GM12878 (cell line): ENCODE results near the gene TRPM3. TPM values are rescaled to one million over a fixed set of nuclear protein-coding genes. Genes with fewer than 3 reads are reported as not detected.

Experiments
- ATAC-seq: fragments of 200-7000 bp; cut with Tn5 transposase; 3 replicates; pipeline ENCODE4 v1.9.1; 2020; ENCODE audit warnings: mild to moderate bottlenecking, moderate library complexity
- BruUV-seq: library from RNA; stranded (reverse); fragments of 400-500 nt; replicated peaks from 2 replicates; lab custom pipeline; 2021; lab: Mats Ljungman, UMichigan
- CTCF ChIA-PET: fragments of 300-600 bp; sonication (Branson Sonifier 250); formaldehyde crosslinking; extraction: SDS; loops from one replicate; lab custom pipeline; 2021; ENCODE audit warnings: inconsistent platforms; lab: Yijun Ruan, JAX
- POLR2A ChIA-PET: fragments of 350-600 bp; formaldehyde crosslinking; extraction: SDS; loops from one replicate; lab custom pipeline; 2021; ENCODE audit warnings: inconsistent platforms; lab: Charles Lee
- RAD21 ChIA-PET: fragments of 300-600 bp; sonication (Branson Sonifier 250); formaldehyde crosslinking; loops from one replicate; lab custom pipeline; 2023; ENCODE audit warnings: antibody characterized with exemption; ENCODE audit not compliant: unreplicated experiment; lab: Charles Lee
- SMC1A ChIA-PET: fragments of 300-600 bp; sonication (Branson Sonifier 250); formaldehyde crosslinking; loops from one replicate; lab custom pipeline; 2023; ENCODE audit not compliant: unreplicated experiment, uncharacterized antibody; lab: Charles Lee
- DNase-seq: peaks from one replicate; pipeline ENCODE4 v3.0.0-alpha.2; 2011; ENCODE audit warnings: low read depth, low spot score
- FAIRE-seq: peaks from 3 replicates; lab custom pipeline; 2011; peaks lifted over from hg19 to GRCh38; lab: Jason Lieb, UNC
- H2AFZ ChIP-seq: 2 replicates; pipeline ENCODE4 v1.6.0; 2011; ENCODE audit warnings: low read depth, low read length, control low read depth; ENCODE audit not compliant: control insufficient read depth
- H3K27ac ChIP-seq: 2 replicates; pipeline ENCODE4 v1.5.1; 2011; ENCODE audit warnings: control low read depth; ENCODE audit not compliant: control insufficient read depth, insufficient read depth
- H3K27me3 ChIP-seq, 2 experiments: replicated peaks in 1 of 2; 2 replicates each; pipeline versions ENCODE4 v1.6.0 to v1.6.1; 2011; ENCODE audit warnings: low read length in 1 of 2; ENCODE audit not compliant: control insufficient read depth in 2 of 2, insufficient read depth in 2 of 2
- H3K36me3 ChIP-seq, 2 experiments: 2 replicates each; pipeline ENCODE4 v1.5.1; 2011; ENCODE audit warnings: low read length in 1 of 2; ENCODE audit not compliant: control insufficient read depth in 2 of 2, insufficient read depth in 2 of 2
- H3K4me1 ChIP-seq: 2 replicates; pipeline ENCODE4 v1.6.1; 2011; ENCODE audit warnings: mild to moderate bottlenecking, low read length, moderate library complexity, mixed read lengths; ENCODE audit not compliant: control insufficient read depth, insufficient read depth
- H3K4me2 ChIP-seq: 2 replicates; pipeline ENCODE4 v1.6.0; 2011; ENCODE audit warnings: control low read depth; ENCODE audit not compliant: control insufficient read depth, insufficient read depth
- H3K4me3 ChIP-seq: fragments of 200-600 bp; sonication (generic); 2 replicates; pipeline ENCODE4 v1.5.1; 2016
- H3K79me2 ChIP-seq: 2 replicates; pipeline ENCODE4 v1.6.0; 2011; ENCODE audit warnings: low read length; ENCODE audit not compliant: control insufficient read depth, insufficient read depth
- H3K9ac ChIP-seq: 2 replicates; pipeline ENCODE4 v1.8.0; 2011; ENCODE audit warnings: low read length, control low read depth, mixed read lengths; ENCODE audit not compliant: control insufficient read depth, insufficient read depth
- H3K9me3 ChIP-seq: replicated peaks from 3 replicates; pipeline ENCODE4 v1.5.1; 2011; ENCODE audit warnings: mild to moderate bottlenecking, low read length; ENCODE audit not compliant: control insufficient read depth, insufficient read depth
- H4K20me1 ChIP-seq: 2 replicates; pipeline ENCODE4 v1.6.0; 2011; ENCODE audit not compliant: control insufficient read depth, insufficient read depth
- ATF7 ChIP-seq: fragments of 450-650 bp; IDR thresholded peaks from 2 replicates; pipeline ENCODE4 v1.6.1; 2016; ENCODE audit warnings: low read depth, mild to moderate bottlenecking
- BACH1 ChIP-seq: fragments of 450-650 bp; IDR thresholded peaks from 2 replicates; pipeline ENCODE4 v1.6.1; 2017; ENCODE audit warnings: mild to moderate bottlenecking, borderline replicate concordance
- CBX3 ChIP-seq: fragments of 200-600 bp; sonication (generic); IDR thresholded peaks from 2 replicates; pipeline ENCODE4 v1.6.1; 2016; ENCODE audit warnings: low read depth, borderline replicate concordance
- ETV6 ChIP-seq, 2 experiments: fragments of 450-650 bp in 1 of 2; IDR thresholded peaks in 1 of 2; conservative IDR thresholded peaks in 1 of 2; 2 replicates each; pipeline ENCODE4 v1.6.1; 2014; ENCODE audit warnings: antibody characterized with exemption in 1 of 2, borderline replicate concordance in 1 of 2, low read depth in 1 of 2, mild to moderate bottlenecking in 1 of 2, moderate library complexity in 1 of 2
- GATAD2B ChIP-seq: fragments of 450-650 bp; conservative IDR thresholded peaks from 2 replicates; pipeline ENCODE4 v1.6.1; 2017; ENCODE audit warnings: low read depth, mild to moderate bottlenecking, moderate library complexity
- MYC ChIP-seq: IDR thresholded peaks from 2 replicates; pipeline ENCODE4 v1.6.1; 2011; ENCODE audit warnings: mild to moderate bottlenecking, low read length, moderate library complexity, inconsistent platforms; ENCODE audit not compliant: insufficient read depth, insufficient replicate concordance, insufficient read length, severe bottlenecking
- NBN ChIP-seq: fragments of 450-650 bp; IDR thresholded peaks from 2 replicates; pipeline ENCODE4 v1.6.1; 2016
- NR2C2 ChIP-seq: IDR thresholded peaks from 2 replicates; pipeline ENCODE4 v1.6.1; 2011; ENCODE audit warnings: borderline replicate concordance, low read depth; ENCODE audit not compliant: control insufficient read depth, insufficient read length
- NRF1 ChIP-seq: conservative IDR thresholded peaks from 2 replicates; pipeline ENCODE4 v1.6.1; 2011; ENCODE audit warnings: mild to moderate bottlenecking, low read depth, low read length, improper control_type of control experiment
- PAX8 ChIP-seq: fragments of 450-650 bp; IDR thresholded peaks from 2 replicates; pipeline ENCODE4 v1.6.1; 2017; ENCODE audit warnings: mild to moderate bottlenecking, moderate library complexity
- SREBF2 ChIP-seq: IDR thresholded peaks from 2 replicates; pipeline ENCODE4 v1.6.1; 2012; ENCODE audit warnings: mild to moderate bottlenecking, low read length
- TAF1 ChIP-seq: IDR thresholded peaks from 2 replicates; pipeline ENCODE4 v1.6.1; 2011; ENCODE audit warnings: mild to moderate bottlenecking, low read depth, low read length, borderline replicate concordance
- YY1 ChIP-seq: IDR thresholded peaks from 2 replicates; pipeline ENCODE4 v1.6.1; 2011; ENCODE audit warnings: low read depth, mild to moderate bottlenecking, low read length
- ZZZ3 ChIP-seq: IDR thresholded peaks from 2 replicates; pipeline ENCODE4 v1.6.1; 2011; ENCODE audit warnings: low read depth; ENCODE audit not compliant: control insufficient read depth, insufficient read length
- WGBS: methylation state at CpG from one replicate; pipeline ENCODE4 v1.1.6; 2016; ENCODE audit warnings: low lambda C conversion rate; ENCODE audit not compliant: insufficient replicate concordance, insufficient coverage; ENCODE audit errors: missing lambda C conversion rate; 5-methylcytosine and 5-hydroxymethylcytosine counted together
- in situ Hi-C: fragments of 300-500 bp; cut with MboI; formaldehyde crosslinking; loops from 9 replicates; pipeline ENCODE4 v1.14.3; 2018; ENCODE audit warnings: mixed read lengths
- intact Hi-C: fragments of 100-400 bp; cut with micrococcal nuclease; formaldehyde crosslinking; loops from one replicate; pipeline ENCODE4 v1.14.2; 2022; ENCODE audit not compliant: unreplicated experiment
- polyA plus RNA-seq, 11 experiments: library from polyadenylated mRNA; depleted of rRNA in 4 of 11; unstranded in 6 of 11; stranded (reverse) in 5 of 11; fragments of >200 nt; fragmentation: Nextera tagmentation in 4 of 11; fragmentation: Illumina TruSeq in 1 of 11; extraction: Ambion mirVana in 4 of 11; extraction: Trizol in 1 of 11; gene quantifications; 1 replicate in 1 of 11; 2 replicates in 10 of 11; pipeline versions ENCODE4 v1.2.1 to v1.2.3, GENCODE V29; 2011 to 2016; ENCODE audit warnings: inconsistent platforms in 2 of 11, missing spikeins in 2 of 11, low read depth in 1 of 11
- total RNA-seq, 4 experiments: library from RNA; depleted of rRNA in 3 of 4; stranded (reverse); fragments of >200 nt in 3 of 4; fragmentation: Illumina TruSeq in 1 of 4; extraction: Trizol in 1 of 4; gene quantifications; 2 replicates each; pipeline versions ENCODE4 v1.2.1 to v1.2.3, GENCODE V29; 2013 to 2021
- TF ChIP-seq, protein P1 (sequence below): fragments of 450-650 bp; IDR thresholded peaks from 2 replicates; pipeline ENCODE4 v1.6.1; 2017; ENCODE audit warnings: low read depth, mild to moderate bottlenecking, moderate library complexity
- TF ChIP-seq, protein P2 (sequence below): fragments of 450-650 bp; IDR thresholded peaks from 2 replicates; pipeline ENCODE4 v1.6.1; 2014; ENCODE audit warnings: mild to moderate bottlenecking
- TF ChIP-seq, protein P3 (sequence below): fragments of 450-650 bp; IDR thresholded peaks from 2 replicates; pipeline ENCODE4 v1.6.1; 2016; ENCODE audit warnings: mild to moderate bottlenecking
- TF ChIP-seq, protein P4 (sequence below): fragments of 450-650 bp; IDR thresholded peaks from 2 replicates; pipeline ENCODE4 v1.6.1; 2016; ENCODE audit warnings: mild to moderate bottlenecking
- TF ChIP-seq, protein P5 (sequence below): IDR thresholded peaks from 2 replicates; pipeline ENCODE4 v1.6.1; 2011; ENCODE audit warnings: low read depth, mild to moderate bottlenecking, low read length, moderate library complexity, borderline replicate concordance; ENCODE audit errors: extremely low read depth

Gene TRPM3
- total and polyA plus RNA-seq, 10 of the 15 experiments (the other 5 are each of a cell fraction or from before 2014, with no cell fraction given) = not detected

DNA sequence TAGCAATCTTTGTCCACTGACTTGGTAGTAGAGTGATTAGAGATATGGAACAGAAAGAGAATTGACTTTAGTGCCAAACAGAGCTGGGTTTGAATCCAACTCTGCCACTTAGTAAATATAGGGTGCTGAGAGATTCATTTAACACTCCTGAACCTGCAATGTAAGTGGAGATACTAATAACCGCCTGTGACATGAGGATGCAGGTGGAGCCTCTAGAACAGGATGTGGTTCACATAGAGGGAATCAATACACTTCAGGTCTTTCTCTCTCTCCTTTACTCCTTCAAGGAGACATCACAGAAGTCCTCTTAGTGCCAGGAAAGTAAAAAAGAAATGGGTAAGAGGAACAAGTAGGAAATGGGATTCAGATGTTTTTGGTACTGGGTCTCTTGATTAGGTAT is 49.8 kb downstream of the TRPM3 start:
- SMC1A ChIA-PET = no interaction called here
- FAIRE-seq (no peak), ATAC-seq (no peak), DNase-seq (no peak)
- WGBS = 52% methylated on average over 1 of the region's 1 CpG
- Histone ChIP-seq H3K27ac (no peak overlapping the region), H2AFZ (no peak overlapping the region), H4K20me1 (no peaks in the 10 kb centered on the region), H3K4me3 (no peak overlapping the region), H3K4me2 (no peak overlapping the region), H3K79me2 (no peaks in the 10 kb centered on the region), H3K27me3 (no peaks in the 10 kb centered on the region), H3K9me3 (no peaks in the 10 kb centered on the region), H3K9ac (no peak overlapping the region), H3K36me3 (no peaks in the 10 kb centered on the region), H3K4me1 (no peaks in the 10 kb centered on the region)
- TF ChIP-seq ETV6 (conservative IDR thresholded peaks at IDR 0.05 in 1 of 2, IDR thresholded peaks at IDR 0.05 in 1 of 2; ENCODE audit: borderline replicate concordance in 1 of 2, low read depth in 1 of 2) = no peak
- TF ChIP-seq, protein P1, sequence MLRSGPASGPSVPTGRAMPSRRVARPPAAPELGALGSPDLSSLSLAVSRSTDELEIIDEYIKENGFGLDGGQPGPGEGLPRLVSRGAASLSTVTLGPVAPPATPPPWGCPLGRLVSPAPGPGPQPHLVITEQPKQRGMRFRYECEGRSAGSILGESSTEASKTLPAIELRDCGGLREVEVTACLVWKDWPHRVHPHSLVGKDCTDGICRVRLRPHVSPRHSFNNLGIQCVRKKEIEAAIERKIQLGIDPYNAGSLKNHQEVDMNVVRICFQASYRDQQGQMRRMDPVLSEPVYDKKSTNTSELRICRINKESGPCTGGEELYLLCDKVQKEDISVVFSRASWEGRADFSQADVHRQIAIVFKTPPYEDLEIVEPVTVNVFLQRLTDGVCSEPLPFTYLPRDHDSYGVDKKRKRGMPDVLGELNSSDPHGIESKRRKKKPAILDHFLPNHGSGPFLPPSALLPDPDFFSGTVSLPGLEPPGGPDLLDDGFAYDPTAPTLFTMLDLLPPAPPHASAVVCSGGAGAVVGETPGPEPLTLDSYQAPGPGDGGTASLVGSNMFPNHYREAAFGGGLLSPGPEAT = no peak
- TF ChIP-seq PAX8 = no peak
- no peak for TF ChIP-seq NBN
- TF ChIP-seq ATF7 = no peak
- TF ChIP-seq TAF1 = no peak
- TF ChIP-seq, protein P2, sequence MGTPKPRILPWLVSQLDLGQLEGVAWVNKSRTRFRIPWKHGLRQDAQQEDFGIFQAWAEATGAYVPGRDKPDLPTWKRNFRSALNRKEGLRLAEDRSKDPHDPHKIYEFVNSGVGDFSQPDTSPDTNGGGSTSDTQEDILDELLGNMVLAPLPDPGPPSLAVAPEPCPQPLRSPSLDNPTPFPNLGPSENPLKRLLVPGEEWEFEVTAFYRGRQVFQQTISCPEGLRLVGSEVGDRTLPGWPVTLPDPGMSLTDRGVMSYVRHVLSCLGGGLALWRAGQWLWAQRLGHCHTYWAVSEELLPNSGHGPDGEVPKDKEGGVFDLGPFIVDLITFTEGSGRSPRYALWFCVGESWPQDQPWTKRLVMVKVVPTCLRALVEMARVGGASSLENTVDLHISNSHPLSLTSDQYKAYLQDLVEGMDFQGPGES = no peak
- TF ChIP-seq NRF1 = no peak
- TF ChIP-seq, protein P3, sequence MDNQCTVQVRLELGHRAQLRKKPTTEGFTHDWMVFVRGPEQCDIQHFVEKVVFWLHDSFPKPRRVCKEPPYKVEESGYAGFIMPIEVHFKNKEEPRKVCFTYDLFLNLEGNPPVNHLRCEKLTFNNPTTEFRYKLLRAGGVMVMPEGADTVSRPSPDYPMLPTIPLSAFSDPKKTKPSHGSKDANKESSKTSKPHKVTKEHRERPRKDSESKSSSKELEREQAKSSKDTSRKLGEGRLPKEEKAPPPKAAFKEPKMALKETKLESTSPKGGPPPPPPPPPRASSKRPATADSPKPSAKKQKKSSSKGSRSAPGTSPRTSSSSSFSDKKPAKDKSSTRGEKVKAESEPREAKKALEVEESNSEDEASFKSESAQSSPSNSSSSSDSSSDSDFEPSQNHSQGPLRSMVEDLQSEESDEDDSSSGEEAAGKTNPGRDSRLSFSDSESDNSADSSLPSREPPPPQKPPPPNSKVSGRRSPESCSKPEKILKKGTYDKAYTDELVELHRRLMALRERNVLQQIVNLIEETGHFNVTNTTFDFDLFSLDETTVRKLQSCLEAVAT = no peak
- TF ChIP-seq MYC = no peak
- no peak for TF ChIP-seq NR2C2
- TF ChIP-seq, protein P4, sequence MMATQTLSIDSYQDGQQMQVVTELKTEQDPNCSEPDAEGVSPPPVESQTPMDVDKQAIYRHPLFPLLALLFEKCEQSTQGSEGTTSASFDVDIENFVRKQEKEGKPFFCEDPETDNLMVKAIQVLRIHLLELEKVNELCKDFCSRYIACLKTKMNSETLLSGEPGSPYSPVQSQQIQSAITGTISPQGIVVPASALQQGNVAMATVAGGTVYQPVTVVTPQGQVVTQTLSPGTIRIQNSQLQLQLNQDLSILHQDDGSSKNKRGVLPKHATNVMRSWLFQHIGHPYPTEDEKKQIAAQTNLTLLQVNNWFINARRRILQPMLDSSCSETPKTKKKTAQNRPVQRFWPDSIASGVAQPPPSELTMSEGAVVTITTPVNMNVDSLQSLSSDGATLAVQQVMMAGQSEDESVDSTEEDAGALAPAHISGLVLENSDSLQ = no peak
- TF ChIP-seq SREBF2 = no peak
- no peak for TF ChIP-seq CBX3
- TF ChIP-seq YY1 = no peak
- TF ChIP-seq ZZZ3 = no peak
- TF ChIP-seq GATAD2B = no peak
- TF ChIP-seq, protein P5, sequence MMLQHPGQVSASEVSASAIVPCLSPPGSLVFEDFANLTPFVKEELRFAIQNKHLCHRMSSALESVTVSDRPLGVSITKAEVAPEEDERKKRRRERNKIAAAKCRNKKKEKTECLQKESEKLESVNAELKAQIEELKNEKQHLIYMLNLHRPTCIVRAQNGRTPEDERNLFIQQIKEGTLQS = no peak
- TF ChIP-seq BACH1 = no peak
- POLR2A ChIA-PET = no interaction called here
- CTCF ChIA-PET = no interaction called here
- in situ Hi-C loops (no loop called here), intact Hi-C loops (no loop called here)
- BruUV-seq = no TSS peak
- RAD21 ChIA-PET = no interaction called here
